GM18502 (cell line): ENCODE data around the gene LRRC30.
A peak's percentile ranks its signal among the peaks of the same experiment; 100 is the strongest.
"Not testable (repeated sequence)": the region's sequence is repeated elsewhere in the genome, so short reads cannot be mapped to it uniquely, and the experiment has no call there.

ENCODE experiments used
- ATAC-seq: cut with Tn5 transposase; IDR thresholded peaks from one replicate; pipeline ENCODE4 v1.9.1; 2021; ENCODE audit warnings: mild to moderate bottlenecking; ENCODE audit not compliant: unreplicated experiment, poor library complexity

Gene LRRC30

GRCh38 chr18:7230626-7231349 lies at the start of gene LRRC30:
TSS of gene LRRC30 (plus strand) at chr18:7231089. CDS start at chr18:7231139, 50 bp downstream.
- no peak for ATAC-seq

- no peak for ATAC-seq
Observed at GRCh38 chr18:7185701-7186100, 45.2 kb upstream of the LRRC30 start.

GRCh38 chr18:7190547-7191156 lies 40.2 kb upstream of the LRRC30 start:
- no peak for ATAC-seq

GRCh38 chr18:7191736-7192135 lies 39.2 kb upstream of the LRRC30 start:
- no peak for ATAC-seq

GRCh38 chr18:7195266-7195665 lies 35.6 kb upstream of the LRRC30 start:
- no peak for ATAC-seq

GRCh38 chr18:7196421-7196820 lies 34.5 kb upstream of the LRRC30 start:
- no peak for ATAC-seq

GRCh38 chr18:7197854-7198253 lies 33.0 kb upstream of the LRRC30 start:
- ATAC-seq, result no peak

GRCh38 chr18:7198326-7198725 lies 32.6 kb upstream of the LRRC30 start:
- ATAC-seq, result no peak

- ATAC-seq, result no peak
Observed at GRCh38 chr18:7201096-7201495, 29.8 kb upstream of the LRRC30 start.

- no peak for ATAC-seq
Observed at GRCh38 chr18:7202169-7202568, 28.7 kb upstream of the LRRC30 start.

- not testable (repeated sequence) for ATAC-seq
Observed at GRCh38 chr18:7203601-7204000, 27.3 kb upstream of the LRRC30 start.

- ATAC-seq, result no peak
Observed at GRCh38 chr18:7205346-7205745, 25.5 kb upstream of the LRRC30 start.

- no peak for ATAC-seq
Observed at GRCh38 chr18:7206217-7206616, 24.7 kb upstream of the LRRC30 start.

- ATAC-seq, result no peak
Observed at GRCh38 chr18:7207366-7207915, 23.4 kb upstream of the LRRC30 start.

- ATAC-seq, result peak; percentile 53
Observed at GRCh38 chr18:7221424-7222155, 9.3 kb upstream of the LRRC30 start.

GRCh38 chr18:7224198-7224597 lies 6.7 kb upstream of the LRRC30 start:
- ATAC-seq, result no peak

- ATAC-seq, result no peak
Observed at GRCh38 chr18:7232218-7232617, 1.3 kb downstream of the LRRC30 start.

GRCh38 chr18:7233134-7233810 lies 2.4 kb downstream of the LRRC30 start:
- ATAC-seq, result no peak

- no peak for ATAC-seq
Observed at GRCh38 chr18:7234091-7234490, 3.2 kb downstream of the LRRC30 start.

GRCh38 chr18:7234956-7235355 lies 4.1 kb downstream of the LRRC30 start:
- ATAC-seq, result no peak

- ATAC-seq, result no peak
Observed at GRCh38 chr18:7236072-7236471, 5.2 kb downstream of the LRRC30 start.
